Body of pancreas (tissue), 4 donors: ENCODE data around the gene ANKLE2. TPM values are rescaled to one million over a fixed set of nuclear protein-coding genes. Genes with fewer than 3 reads are reported as not detected.

Source experiments
- ATAC-seq: fragments of 150-250 bp; one replicate; pipeline ENCODE4 v1.9.1; 2016
- DNase-seq, 4 donors: peaks; one replicate each; pipeline ENCODE4 v3.0.0-alpha.2; 2019
- H3K27ac ChIP-seq, 4 donors: fragments of 200-600 bp; sonication (generic); 1 replicate in 3 of 4; 2 replicates in 1 of 4; pipeline versions ENCODE4 v1.5.1 to v1.6.1; 2016 to 2019; ENCODE audit warnings: mild to moderate bottlenecking in 1 of 4, mixed read lengths in 1 of 4, moderate library complexity in 1 of 4
- H3K27me3 ChIP-seq, 2 donors: fragments of 200-600 bp; sonication (generic); one replicate each; pipeline ENCODE4 v1.6.0; 2016; ENCODE audit warnings: mild to moderate bottlenecking in 1 of 2
- H3K36me3 ChIP-seq, 2 donors: fragments of 200-600 bp; sonication (generic); replicated peaks in 1 of 2; 2 replicates each; pipeline ENCODE4 v1.5.1; 2016; ENCODE audit warnings: low read depth in 2 of 2; ENCODE audit not compliant: insufficient read depth in 1 of 2
- H3K4me1 ChIP-seq: fragments of 200-600 bp; sonication (generic); one replicate; pipeline ENCODE4 v1.6.0; 2016
- H3K4me3 ChIP-seq, 2 donors: fragments of 200-600 bp; sonication (generic); 1 replicate in 1 of 2; 2 replicates in 1 of 2; pipeline ENCODE4 v1.5.1; 2016 to 2019
- H3K9me3 ChIP-seq, 3 donors: fragments of 200-600 bp; sonication (generic); 1 replicate in 2 of 3; 2 replicates in 1 of 3; pipeline ENCODE4 v1.5.1; 2016
- POLR2A ChIP-seq, 3 donors: fragments of 450-650 bp; IDR thresholded peaks; one replicate each; pipeline ENCODE4 v1.6.1; 2016; ENCODE audit warnings: antibody characterized with exemption in 3 of 3, mild to moderate bottlenecking in 2 of 3
- WGBS, 2 donors: methylation state at CpG; one replicate each; pipeline ENCODE4 v1.1.5; 2017; 5-methylcytosine and 5-hydroxymethylcytosine counted together
- intact Hi-C: fragments of 100-400 bp; cut with DNase I; formaldehyde crosslinking; loops from one replicate; pipeline ENCODE4 v1.15.1; 2023
- total RNA-seq, 2 donors: library from RNA; depleted of rRNA; stranded (reverse); fragments of >200 nt; gene quantifications; one replicate each; pipeline ENCODE4 v1.1.0, GENCODE V29; 2016
- TF ChIP-seq, protein P1 (sequence below), 7 experiments: fragments of 450-650 bp in 4 of 7; fragments of 200-600 bp in 3 of 7; sonication (generic) in 3 of 7; IDR thresholded peaks; one replicate each; pipeline ENCODE4 v1.5.1; 2016 to 2019; ENCODE audit warnings: antibody characterized with exemption in 7 of 7

ANKLE2 gene
- total RNA-seq, 2 donors from 2014 or later, result 37.9 to 76.1 TPM

DNA sequence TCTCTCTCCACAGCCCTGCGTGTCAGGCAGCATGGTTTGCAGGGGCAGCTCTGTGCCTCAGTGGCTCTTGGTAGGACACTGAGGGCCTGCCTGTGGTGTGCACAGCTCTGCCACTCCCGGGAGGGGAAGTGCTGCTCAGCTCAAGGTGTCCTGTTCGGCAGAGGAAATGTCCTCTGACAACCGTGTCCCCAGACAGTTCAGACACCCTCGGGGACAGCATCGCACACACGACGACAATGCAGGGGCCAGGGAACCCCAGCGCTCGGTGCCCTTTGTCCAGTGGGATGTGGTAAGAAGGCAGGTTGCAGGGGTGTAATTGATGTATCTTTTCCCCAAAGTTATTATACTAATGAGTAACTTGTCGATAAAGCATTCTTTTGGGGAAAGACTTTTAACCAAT, 14.2 kb downstream of the ANKLE2 start:
- Histone ChIP-seq H3K9me3 (no peaks in the 10 kb centered on the region), H3K27ac (no peak overlapping the region), H3K4me1 (no peaks in the 10 kb centered on the region), H3K4me3 (no peak overlapping the region), H3K27me3 (no peaks in the 10 kb centered on the region), H3K36me3 (peaks cover 5 to 44% of the 10 kb centered on the region in 2 donors)
- intact Hi-C loops, result no loop called here
- DNase-seq (no peak), ATAC-seq (no peak)
- TF ChIP-seq, protein P1, sequence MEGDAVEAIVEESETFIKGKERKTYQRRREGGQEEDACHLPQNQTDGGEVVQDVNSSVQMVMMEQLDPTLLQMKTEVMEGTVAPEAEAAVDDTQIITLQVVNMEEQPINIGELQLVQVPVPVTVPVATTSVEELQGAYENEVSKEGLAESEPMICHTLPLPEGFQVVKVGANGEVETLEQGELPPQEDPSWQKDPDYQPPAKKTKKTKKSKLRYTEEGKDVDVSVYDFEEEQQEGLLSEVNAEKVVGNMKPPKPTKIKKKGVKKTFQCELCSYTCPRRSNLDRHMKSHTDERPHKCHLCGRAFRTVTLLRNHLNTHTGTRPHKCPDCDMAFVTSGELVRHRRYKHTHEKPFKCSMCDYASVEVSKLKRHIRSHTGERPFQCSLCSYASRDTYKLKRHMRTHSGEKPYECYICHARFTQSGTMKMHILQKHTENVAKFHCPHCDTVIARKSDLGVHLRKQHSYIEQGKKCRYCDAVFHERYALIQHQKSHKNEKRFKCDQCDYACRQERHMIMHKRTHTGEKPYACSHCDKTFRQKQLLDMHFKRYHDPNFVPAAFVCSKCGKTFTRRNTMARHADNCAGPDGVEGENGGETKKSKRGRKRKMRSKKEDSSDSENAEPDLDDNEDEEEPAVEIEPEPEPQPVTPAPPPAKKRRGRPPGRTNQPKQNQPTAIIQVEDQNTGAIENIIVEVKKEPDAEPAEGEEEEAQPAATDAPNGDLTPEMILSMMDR (IDR thresholded peaks at IDR 0.05), result no peak
- no peak for TF ChIP-seq POLR2A (IDR thresholded peaks at IDR 0.05)
- WGBS, 2 donors, result 90 to 96% methylated on average over 11 of the region's 11 CpGs

DNA sequence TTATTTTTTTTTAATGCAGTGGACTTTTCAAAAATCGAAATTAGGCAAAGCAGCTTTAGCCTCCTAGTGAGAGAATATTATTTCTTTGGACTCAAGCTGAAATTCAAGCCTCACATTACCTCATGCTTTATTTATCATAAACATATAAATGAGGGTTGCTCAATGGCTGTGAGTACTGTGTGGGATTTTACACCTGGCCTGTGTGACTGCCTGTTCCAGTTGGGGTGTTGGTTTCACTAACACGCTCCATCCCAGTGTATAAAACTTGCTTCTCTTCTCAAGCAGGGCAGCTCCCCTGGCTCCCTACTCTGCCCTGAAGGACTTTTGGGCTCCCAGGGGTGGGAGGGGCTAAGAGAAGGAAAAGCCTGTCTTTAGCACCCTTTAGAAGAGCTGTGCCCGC, 15.0 kb downstream of the ANKLE2 start:
- peaks cover 5 to 49% of the 10 kb centered on the region in 2 donors for H3K36me3 ChIP-seq

DNA sequence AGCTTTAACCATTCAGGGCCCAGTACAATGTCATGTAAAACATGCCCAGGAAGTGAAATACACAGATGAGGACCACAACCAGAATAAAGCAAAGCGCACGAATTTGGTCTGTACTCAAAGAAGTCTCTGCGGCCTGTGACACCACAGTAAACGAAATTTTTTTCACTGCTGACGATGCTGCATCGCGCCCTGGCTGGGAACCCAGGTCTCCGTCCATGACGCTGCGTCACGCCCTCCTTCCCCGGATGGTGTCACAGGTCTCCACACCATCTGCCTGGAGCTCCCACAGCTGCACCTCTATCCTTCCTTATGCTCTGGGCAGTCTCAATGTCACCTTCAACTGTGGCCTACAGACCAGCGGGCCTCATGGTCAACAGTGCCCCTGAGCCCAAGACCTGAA, 17.8 kb downstream of the ANKLE2 start:
- 93 to 97% methylated on average over 13 of the region's 13 CpGs for WGBS, 2 donors
- Histone ChIP-seq H3K36me3 (peaks cover 5 to 55% of the 10 kb centered on the region in 2 donors), H3K4me3 (no peak overlapping the region), H3K27ac (no peak overlapping the region), H3K27me3 (no peaks in the 10 kb centered on the region), H3K9me3 (no peaks in the 10 kb centered on the region), H3K4me1 (no peaks in the 10 kb centered on the region)
- ATAC-seq, result no peak
- no peak for TF ChIP-seq POLR2A (IDR thresholded peaks at IDR 0.05)
- TF ChIP-seq, protein P1 (IDR thresholded peaks at IDR 0.05), result no peak
- intact Hi-C loops, result no loop called here
- DNase-seq, result no peak

More for the DNA sequence above, 15.0 kb downstream of the ANKLE2 start:
- H3K27ac ChIP-seq, result no peak overlapping the region
- WGBS, 2 donors, result 79 to 87% methylated on average over 2 to 3 of the region's 3 CpGs
- intact Hi-C loops, result no loop called here
- no peak for DNase-seq
- no peaks in the 10 kb centered on the region for H3K9me3 ChIP-seq
- no peaks in the 10 kb centered on the region for H3K27me3 ChIP-seq
- TF ChIP-seq, protein P1 (IDR thresholded peaks at IDR 0.05), result no peak
- TF ChIP-seq POLR2A (IDR thresholded peaks at IDR 0.05), result no peak
- H3K4me1 ChIP-seq, result no peaks in the 10 kb centered on the region
- no peak overlapping the region for H3K4me3 ChIP-seq
- ATAC-seq, result no peak

DNA sequence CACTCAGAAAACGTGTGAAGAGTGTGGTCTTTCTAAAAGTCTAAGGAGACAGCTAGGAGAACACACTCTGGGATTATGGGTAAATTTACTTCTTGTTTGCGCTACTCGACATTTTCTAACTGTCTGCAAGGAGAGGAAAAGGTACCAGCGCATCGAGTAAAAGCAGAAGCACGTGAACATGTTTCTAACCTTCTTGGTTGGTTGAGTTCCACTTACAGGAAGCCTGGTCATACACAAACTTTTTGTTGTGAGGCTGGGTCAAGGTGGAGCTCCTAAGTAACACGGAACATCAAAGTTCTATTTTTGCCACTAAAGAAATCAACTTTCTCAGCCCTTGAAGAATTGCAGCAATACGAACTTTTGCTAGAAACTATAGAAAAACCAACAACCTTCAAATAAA, 20.0 kb downstream of the ANKLE2 start:
- 86 to 90% methylated on average over 8 of the region's 8 CpGs for WGBS, 2 donors
- H3K36me3 ChIP-seq, result peaks cover 0 to 47% of the 10 kb centered on the region in 2 donors
- intact Hi-C loops, result no loop called here
- no peak overlapping the region for H3K27ac ChIP-seq
- no peaks in the 10 kb centered on the region for H3K4me1 ChIP-seq
- DNase-seq (no peak), ATAC-seq (no peak)
- no peaks in the 10 kb centered on the region for H3K9me3 ChIP-seq
- H3K4me3 ChIP-seq, result no peak overlapping the region
- no peak for TF ChIP-seq POLR2A (IDR thresholded peaks at IDR 0.05)
- TF ChIP-seq, protein P1 (IDR thresholded peaks at IDR 0.05), result no peak
- no peaks in the 10 kb centered on the region for H3K27me3 ChIP-seq

DNA sequence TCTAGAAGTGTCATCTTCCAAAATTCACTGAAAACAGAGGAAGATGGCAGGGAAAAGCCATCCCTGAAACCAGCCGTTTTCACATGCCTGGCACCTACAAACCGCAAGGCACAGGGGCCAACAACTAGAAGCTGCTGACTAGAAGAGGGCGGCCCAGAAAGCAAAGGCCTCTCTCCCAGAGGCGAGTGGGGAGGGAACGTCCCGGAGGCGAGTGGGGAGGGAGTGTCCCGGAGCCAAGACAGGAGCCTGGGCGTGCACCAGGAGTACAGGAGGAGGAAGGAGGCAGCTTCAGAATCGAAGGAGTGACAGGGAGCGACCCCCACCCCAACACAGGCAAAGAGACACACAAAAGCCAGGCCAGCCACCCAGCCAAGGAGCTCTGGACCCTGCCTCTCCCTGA, 21.0 kb downstream of the ANKLE2 start:
- no peak for TF ChIP-seq POLR2A (IDR thresholded peaks at IDR 0.05)
- TF ChIP-seq, protein P1 (IDR thresholded peaks at IDR 0.05), result no peak
- no peaks in the 10 kb centered on the region for H3K27me3 ChIP-seq
- intact Hi-C loops, result no loop called here
- no peak overlapping the region for H3K4me3 ChIP-seq
- no peak for ATAC-seq
- H3K27ac ChIP-seq, result no peak overlapping the region
- peaks cover 1 to 49% of the 10 kb centered on the region in 2 donors for H3K36me3 ChIP-seq
- 92% methylated on average over 11 of the region's 11 CpGs for WGBS, 2 donors
- no peaks in the 10 kb centered on the region for H3K4me1 ChIP-seq
- no peak for DNase-seq
- no peaks in the 10 kb centered on the region for H3K9me3 ChIP-seq
